PFSK-1 (cell line): ENCODE results near the gene ERN2.

ENCODE experiments used
- FOXP2 ChIP-seq: optimal IDR thresholded peaks from 2 replicates; pipeline ENCODE3; 2011; ENCODE audit warnings: borderline replicate concordance, control low read depth, inconsistent platforms; ENCODE audit not compliant: insufficient read depth; ENCODE audit errors: extremely low read length, extremely low read depth
- POLR2AphosphoS5 ChIP-seq: IDR thresholded peaks from 2 replicates; pipeline ENCODE4 v1.6.1; 2012; ENCODE audit warnings: low read depth, mild to moderate bottlenecking, control low read depth, low read length, moderate library complexity
- SIN3A ChIP-seq: IDR thresholded peaks from 2 replicates; pipeline ENCODE4 v1.6.1; 2012; ENCODE audit warnings: mild to moderate bottlenecking, low read length, moderate library complexity, borderline replicate concordance; ENCODE audit not compliant: insufficient read depth
- TAF1 ChIP-seq: IDR thresholded peaks from 2 replicates; pipeline ENCODE4 v1.6.1; 2012; ENCODE audit warnings: low read length, control low read depth, borderline replicate concordance; ENCODE audit not compliant: insufficient read depth
- TF ChIP-seq, protein P1 (sequence below), 2 experiments: IDR thresholded peaks; 2 replicates each; pipeline versions ENCODE4 v1.6.1 to v1.8.0; 2011 to 2012; ENCODE audit warnings: low read depth in 2 of 2, low read length in 2 of 2, control low read depth in 1 of 2, inconsistent platforms in 1 of 2, mild to moderate bottlenecking in 1 of 2, moderate library complexity in 1 of 2; ENCODE audit not compliant: insufficient read depth in 1 of 2

ERN2 gene

DNA sequence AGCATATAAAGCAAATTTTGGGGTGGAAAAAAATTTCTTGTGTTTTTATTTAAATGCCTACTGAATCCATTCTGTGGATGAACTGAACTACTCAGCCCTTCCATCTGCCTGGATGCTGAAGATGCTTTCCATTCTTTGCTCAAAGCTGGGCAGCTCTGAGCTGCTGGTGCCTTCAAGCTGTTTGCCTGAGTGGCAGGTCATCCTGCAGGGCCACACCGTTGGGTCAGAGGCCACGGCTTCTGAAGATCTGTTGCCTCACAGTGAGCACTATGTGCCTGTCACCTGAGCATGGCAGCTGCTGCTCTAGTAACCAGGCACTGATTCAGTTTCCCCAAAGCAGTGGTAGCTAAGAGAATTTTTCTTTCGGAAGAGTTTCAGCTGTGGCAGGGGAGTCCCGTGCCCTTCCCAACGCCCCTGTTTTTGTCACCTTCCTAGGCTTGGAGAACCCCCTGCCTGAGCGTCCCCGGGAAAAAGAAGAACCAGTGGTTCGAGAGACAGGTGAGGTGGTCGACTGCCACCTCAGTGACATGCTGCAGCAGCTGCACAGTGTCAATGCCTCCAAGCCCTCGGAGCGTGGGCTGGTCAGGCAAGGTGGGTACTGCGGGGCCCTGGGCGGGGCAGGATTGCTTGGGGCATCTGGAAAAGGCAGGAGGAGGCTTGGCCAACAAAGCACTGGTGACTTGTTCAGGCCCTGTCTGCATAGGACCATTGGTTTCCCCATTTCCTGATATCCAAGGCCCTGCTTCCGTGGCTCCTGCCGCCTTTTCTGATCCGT, 25.8 kb downstream of the ERN2 start:
- TF ChIP-seq POLR2AphosphoS5 (no peak), SIN3A (no peak), FOXP2 (no peak), TAF1 (no peak)
- TF ChIP-seq, protein P1, sequence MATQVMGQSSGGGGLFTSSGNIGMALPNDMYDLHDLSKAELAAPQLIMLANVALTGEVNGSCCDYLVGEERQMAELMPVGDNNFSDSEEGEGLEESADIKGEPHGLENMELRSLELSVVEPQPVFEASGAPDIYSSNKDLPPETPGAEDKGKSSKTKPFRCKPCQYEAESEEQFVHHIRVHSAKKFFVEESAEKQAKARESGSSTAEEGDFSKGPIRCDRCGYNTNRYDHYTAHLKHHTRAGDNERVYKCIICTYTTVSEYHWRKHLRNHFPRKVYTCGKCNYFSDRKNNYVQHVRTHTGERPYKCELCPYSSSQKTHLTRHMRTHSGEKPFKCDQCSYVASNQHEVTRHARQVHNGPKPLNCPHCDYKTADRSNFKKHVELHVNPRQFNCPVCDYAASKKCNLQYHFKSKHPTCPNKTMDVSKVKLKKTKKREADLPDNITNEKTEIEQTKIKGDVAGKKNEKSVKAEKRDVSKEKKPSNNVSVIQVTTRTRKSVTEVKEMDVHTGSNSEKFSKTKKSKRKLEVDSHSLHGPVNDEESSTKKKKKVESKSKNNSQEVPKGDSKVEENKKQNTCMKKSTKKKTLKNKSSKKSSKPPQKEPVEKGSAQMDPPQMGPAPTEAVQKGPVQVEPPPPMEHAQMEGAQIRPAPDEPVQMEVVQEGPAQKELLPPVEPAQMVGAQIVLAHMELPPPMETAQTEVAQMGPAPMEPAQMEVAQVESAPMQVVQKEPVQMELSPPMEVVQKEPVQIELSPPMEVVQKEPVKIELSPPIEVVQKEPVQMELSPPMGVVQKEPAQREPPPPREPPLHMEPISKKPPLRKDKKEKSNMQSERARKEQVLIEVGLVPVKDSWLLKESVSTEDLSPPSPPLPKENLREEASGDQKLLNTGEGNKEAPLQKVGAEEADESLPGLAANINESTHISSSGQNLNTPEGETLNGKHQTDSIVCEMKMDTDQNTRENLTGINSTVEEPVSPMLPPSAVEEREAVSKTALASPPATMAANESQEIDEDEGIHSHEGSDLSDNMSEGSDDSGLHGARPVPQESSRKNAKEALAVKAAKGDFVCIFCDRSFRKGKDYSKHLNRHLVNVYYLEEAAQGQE (IDR thresholded peaks at IDR 0.05; ENCODE audit: insufficient read depth in 1 of 2, low read depth in 2 of 2, low read length in 2 of 2), result no peak

DNA sequence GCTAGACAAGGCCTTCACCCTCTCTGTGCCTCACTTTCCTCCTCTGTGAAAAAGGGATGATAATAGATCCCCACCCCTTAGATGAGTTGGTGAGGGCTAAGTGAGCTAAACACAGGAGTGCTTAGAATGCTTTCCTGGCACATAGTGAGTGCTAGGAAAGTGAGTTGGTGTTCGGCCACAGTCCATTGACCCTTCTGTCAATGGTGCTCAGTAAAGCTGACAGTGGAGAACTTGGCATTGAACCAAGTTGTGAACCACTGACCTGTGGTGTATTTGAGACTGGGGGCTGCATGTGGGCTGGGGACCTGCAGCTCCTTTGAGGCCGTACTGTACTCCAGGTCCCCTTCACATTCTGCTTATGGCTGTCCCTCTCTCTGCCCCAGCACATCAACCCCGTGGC, 29.5 kb downstream of the ERN2 start:
- TF ChIP-seq SIN3A, result no peak
- no peak for TF ChIP-seq POLR2AphosphoS5
- no peak for TF ChIP-seq TAF1
- no peak for TF ChIP-seq FOXP2
- TF ChIP-seq, protein P1 (IDR thresholded peaks at IDR 0.05; ENCODE audit: insufficient read depth in 1 of 2, low read depth in 2 of 2, low read length in 2 of 2), result no peak

DNA sequence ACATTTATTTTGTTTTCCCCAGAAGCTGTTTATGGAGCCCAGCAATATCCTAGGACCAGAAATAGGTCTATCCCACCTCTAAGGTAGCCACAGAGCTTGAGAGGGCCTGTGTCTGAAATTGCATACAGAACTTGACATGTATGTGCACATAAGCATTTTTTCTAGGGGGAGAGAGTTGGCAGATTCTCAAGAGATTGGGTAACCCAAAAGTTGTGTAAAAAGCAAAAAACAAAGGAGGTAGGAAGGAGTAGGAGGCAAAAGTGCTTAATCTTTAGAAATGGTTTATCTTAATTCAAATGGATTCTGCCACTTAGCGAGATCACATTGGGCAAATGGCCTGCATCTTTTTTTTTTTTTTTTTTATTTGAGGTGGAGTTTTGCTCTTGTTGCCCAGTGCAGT, 30.8 kb downstream of the ERN2 start:
- no peak for TF ChIP-seq FOXP2
- TF ChIP-seq POLR2AphosphoS5, result no peak

DNA sequence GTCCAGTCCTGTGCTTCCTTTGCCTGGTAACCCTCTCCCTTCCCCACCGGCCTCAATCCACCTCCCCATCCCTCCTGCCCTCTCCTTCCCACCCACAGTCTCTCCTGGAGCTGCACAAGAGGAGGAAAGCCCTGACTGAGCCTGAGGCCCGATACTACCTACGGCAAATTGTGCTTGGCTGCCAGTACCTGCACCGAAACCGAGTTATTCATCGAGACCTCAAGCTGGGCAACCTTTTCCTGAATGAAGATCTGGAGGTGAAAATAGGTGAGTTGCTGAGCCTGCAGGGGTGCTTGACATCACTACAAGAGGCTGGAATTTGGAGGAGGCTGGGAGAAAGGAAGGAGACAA, 33.1 kb downstream of the ERN2 start:
- no peak for TF ChIP-seq POLR2AphosphoS5
- no peak for TF ChIP-seq TAF1

DNA sequence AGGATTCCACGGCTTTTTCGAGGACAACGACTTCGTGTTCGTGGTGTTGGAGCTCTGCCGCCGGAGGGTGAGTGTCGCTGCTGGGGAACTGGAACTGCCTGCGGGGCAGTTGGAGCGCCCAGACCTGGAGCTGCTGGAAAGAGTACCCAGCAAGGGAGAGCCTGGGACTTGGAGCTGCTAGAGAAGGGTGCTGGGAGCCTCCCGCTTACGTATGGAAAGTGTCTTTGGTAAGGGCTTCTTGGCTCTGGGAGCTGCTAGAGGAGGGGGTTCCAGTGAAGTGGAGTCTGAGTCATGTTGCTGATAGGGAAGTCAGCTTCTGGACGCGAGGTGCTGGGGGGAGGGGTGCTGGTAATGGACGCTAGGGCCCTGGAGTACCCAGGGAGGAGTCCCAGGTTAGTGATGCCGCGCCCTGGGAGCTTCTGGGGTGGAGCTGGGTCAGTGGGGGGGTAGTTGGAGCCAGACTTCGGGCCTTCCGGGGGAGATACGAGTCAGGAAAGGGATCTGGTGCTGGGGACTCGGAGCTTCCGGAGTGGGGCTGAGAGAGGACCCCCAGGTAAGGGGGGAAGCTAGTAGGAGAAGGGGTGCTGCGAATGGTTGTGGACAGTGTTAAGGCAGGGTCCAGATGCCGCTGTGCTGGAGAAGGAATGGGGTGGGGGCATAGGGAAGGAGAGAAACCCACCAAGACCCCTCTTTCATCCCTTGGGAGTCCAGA, 33.6 kb downstream of the ERN2 start:
- TF ChIP-seq POLR2AphosphoS5, result no peak
- no peak for TF ChIP-seq FOXP2
- TF ChIP-seq TAF1, result no peak
- TF ChIP-seq, protein P1 (IDR thresholded peaks at IDR 0.05; ENCODE audit: insufficient read depth in 1 of 2, low read depth in 2 of 2, low read length in 2 of 2), result no peak
- no peak for TF ChIP-seq SIN3A
